T47D (cell line): ENCODE results near the gene EHMT2.
"Not testable (repeated sequence)": the region's sequence is repeated elsewhere in the genome, so short reads cannot be mapped to it uniquely, and the experiment has no call there.

ENCODE experiments used
- DNase-seq, 2 experiments: peaks; one replicate each; pipeline versions ENCODE4 v3.0.0 to v3.0.0-alpha.2; 2011 to 2012; ENCODE audit warnings: low read depth in 1 of 2, low spot score in 1 of 2
- JUND ChIP-seq: IDR thresholded peaks from 2 replicates; pipeline ENCODE4 v1.6.1; 2012; ENCODE audit warnings: low read depth
- in situ Hi-C: cut with HindIII; loops from 2 replicates; pipeline ENCODE4 v1.10.0; 2016; ENCODE audit warnings: low sequenced_read_pairs, low pct_unique_long_range_greater_than_20kb

The EHMT2 gene

DNA sequence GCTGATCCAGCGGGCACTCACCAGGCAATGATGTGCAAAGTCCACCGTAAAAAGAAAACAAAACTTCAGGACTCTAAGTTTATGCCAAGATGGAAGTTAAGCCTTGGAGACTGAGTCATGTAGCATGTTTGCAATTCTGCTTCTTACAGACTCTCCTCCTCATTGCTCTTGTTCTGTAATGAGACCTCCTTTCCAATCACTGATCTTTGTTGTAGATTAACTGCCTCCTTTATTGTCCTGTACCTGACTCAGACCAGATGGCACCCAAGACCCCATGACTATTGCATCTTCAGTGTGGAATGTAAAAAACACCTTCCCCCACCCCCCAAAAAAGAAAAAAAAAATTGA lies 46.0 kb downstream of the EHMT2 start:
- in situ Hi-C loops: no loop called here
- TF ChIP-seq JUND: no peak
- no peak for DNase-seq

DNA sequence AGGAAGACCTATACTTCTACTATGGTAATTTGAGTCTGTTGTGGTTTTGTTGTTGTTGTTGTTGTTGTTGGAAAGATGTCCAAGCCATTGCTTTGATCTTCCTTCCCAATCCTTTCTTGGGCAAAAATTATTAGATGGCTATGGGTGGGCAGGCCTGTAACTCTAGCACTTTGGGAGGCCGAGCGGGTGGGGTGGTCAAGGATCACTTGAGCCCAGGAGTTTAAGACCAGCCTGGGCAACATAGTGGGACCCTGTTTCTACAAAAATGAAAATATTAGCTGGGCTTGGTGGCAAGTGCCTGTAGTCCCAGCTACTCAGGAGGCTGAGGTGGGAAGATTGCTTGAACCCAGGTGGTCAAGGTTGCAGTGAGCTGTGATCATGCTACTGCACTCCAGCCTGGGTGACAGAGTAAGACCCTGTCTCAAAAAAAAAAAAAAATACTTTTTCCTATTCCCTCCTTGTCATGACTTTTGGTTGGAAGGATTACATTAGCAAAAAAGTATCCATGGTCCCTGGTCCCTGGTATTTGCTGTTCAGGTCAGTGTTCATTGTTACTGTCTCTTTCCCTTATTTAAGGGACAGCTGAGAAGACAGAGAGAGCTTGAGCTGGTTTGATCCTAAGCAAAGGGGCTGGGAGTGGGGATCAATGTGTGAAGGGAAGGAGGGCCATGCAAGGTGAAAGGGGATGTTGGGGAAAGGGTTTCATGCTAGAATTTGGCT lies 46.6 kb downstream of the EHMT2 start:
- no peak for DNase-seq
- TF ChIP-seq JUND: no peak
- in situ Hi-C loops: no loop called here

DNA sequence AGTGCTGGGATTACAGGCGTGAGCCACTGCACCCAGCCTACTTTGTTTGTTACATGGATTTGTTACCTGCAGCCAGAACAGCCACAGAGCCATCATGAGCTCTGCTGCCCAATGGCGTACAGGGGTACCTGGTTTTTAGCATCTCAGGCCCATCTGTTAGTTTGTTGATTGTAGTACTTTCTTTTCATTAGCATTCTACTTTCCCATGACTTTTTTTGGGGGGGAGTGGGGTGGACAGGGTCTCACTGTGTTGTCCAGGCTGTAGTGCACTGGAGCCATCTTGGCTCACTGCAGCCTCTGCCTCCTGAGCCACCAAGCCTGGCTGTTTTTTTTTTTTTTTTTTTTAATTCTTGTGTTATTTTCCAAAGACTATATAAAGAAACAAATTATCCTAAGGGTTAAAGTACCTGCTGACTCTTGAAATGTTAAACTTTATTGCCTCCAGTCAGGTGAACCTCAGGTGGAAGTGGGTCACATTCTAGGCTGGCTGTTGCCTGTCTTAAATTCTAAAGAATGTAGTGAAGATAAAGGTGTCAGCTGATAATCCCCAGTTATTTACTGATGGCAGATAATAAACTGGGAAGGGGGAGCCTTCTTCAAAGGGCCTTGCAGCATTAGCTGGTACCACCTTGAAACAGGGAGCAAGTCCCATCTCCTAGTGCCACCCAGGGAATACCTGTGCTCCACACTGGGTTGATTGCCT lies 50.1 kb downstream of the EHMT2 start:
- in situ Hi-C loops: no loop called here
- no peak for TF ChIP-seq JUND
- DNase-seq: no peak

DNA sequence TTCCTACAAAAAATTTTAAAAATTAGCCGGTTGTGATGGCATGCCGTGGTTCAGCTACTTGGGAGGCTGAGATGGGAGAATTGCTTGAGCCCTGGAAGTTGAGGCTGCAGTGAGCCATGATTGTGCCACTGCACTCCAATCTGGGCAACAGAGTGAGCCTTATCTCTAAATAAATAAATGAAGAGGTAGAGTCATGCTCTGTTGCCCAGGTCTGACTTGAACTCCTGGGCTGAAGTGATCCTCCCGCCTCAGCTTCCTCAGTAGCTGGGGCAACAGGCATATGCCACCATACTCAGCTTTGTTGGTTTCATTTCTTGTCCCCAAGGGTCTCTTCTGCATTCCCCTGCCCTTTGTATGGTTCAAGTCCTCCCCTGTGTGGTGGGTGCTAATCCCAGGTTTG lies 53.0 kb downstream of the EHMT2 start:
- in situ Hi-C loops: no loop called here
- no peak for DNase-seq
- TF ChIP-seq JUND: no peak

DNA sequence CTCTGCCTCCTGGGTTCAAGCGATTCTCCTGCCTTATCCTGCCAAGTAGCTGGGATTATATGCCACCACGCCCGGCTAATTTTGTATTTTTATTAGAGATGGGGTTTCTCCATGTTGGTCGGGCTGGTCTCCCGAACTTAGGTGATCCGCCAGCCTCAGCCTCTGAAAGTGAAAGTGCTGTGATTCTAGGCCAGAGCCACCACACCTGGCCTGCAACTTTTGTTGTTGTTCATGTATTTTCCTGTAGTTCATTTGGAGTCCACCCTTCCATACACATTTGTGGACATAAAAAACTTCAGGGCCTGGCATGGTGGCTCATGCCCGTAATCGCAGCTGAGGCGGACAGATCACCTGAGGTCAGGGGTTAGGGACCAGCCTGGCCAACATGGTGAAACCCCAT lies 55.4 kb downstream of the EHMT2 start:
- no peak for DNase-seq
- in situ Hi-C loops: no loop called here
- no peak for TF ChIP-seq JUND

DNA sequence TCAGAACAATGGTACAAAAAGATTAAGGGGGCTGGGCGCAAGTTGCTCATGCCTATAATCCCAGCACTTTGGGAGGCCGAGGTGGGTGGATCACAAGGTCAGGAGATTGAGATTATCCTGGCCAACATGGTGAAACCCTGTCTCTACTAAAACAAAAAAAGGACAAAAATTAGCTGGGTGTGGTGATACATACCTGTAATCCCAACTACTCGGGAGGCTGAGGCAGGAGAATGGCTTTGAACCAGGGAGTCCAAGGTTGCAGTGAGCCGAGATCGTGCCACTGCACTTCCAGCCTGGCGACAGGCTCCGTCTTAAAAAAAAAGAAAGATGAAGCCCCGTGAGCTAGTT lies 57.7 kb downstream of the EHMT2 start:
- DNase-seq, in situ Hi-C loops: not testable (repeated sequence)

DNA sequence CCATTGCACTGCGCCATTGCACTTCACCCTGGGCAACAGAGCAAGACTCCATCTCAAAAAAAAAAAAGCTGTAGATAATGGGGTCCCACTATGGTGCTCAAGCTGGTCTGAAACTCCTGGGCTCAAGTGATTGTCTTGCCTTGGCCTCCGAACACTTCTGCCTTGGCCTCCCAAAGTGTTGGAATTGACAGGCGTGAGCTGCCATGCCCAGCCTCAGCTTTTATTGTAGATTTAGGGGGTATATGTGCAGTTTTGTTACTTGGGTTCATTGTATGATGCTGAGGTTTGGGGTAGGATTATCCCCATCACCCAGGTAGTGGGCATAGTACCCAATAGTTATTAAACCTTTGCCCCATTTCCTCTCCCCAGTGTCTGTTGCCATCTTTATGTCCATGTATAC lies 58.5 kb downstream of the EHMT2 start:
- in situ Hi-C loops: no loop called here
- TF ChIP-seq JUND: no peak
- no peak for DNase-seq

DNA sequence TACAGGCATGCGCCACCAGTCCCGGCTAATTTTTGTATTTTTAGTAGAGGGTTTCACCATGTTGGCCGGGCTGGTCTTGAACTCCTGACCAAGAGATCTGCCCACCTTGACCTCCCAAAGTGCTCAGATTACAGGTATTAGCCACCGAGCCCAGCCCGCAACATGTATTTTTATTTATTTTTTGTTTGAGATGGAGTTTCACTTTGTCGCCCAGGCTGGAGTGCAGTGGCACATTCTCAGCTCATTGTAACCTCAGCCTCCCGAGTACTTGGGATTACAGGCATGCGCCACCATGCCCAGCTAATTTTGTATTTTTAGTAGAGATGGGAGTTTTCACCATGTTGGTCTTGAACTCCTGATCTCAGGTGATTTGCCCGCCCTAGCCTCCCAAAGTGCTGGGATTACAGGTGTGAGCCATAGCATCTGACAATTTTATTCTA lies 59.4 kb downstream of the EHMT2 start:
- DNase-seq, in situ Hi-C loops: not testable (repeated sequence)

DNA sequence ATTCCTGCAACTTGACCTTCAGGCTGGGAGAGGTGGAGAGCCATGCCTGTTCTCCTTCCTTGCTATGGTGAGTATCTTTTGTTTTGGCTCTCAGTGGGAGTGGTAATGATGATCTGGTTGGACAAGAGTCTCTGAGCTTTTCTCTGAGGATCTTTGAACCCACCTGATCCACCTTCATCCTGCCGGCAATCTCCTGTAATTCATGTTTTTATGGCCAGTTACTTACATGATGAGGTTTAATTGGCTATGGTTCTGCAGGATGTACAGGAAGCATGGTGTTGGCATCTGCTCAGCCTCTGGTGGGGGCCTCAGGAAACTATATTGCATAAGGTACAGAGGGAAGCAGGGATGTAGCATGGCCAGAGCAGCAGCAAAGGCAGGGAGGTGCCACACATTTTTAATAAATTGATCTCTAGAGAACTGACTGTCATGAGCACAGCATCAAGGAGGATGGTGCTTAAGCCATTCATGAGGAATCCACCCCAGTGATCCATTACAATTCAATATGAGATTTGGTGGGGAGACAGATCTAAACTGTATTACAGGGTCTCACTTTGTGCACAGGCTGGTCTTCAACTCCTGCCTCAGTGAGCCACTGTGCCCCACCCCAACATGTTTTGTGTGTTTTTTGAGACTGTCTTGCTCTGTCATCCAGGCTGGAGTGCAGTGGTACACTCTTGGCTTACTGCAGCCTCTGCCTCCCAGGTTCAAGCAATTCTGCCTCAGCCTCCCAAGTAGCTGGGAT lies 60.0 kb downstream of the EHMT2 start:
- DNase-seq: no peak
- no peak for TF ChIP-seq JUND
- in situ Hi-C loops: no loop called here

DNA sequence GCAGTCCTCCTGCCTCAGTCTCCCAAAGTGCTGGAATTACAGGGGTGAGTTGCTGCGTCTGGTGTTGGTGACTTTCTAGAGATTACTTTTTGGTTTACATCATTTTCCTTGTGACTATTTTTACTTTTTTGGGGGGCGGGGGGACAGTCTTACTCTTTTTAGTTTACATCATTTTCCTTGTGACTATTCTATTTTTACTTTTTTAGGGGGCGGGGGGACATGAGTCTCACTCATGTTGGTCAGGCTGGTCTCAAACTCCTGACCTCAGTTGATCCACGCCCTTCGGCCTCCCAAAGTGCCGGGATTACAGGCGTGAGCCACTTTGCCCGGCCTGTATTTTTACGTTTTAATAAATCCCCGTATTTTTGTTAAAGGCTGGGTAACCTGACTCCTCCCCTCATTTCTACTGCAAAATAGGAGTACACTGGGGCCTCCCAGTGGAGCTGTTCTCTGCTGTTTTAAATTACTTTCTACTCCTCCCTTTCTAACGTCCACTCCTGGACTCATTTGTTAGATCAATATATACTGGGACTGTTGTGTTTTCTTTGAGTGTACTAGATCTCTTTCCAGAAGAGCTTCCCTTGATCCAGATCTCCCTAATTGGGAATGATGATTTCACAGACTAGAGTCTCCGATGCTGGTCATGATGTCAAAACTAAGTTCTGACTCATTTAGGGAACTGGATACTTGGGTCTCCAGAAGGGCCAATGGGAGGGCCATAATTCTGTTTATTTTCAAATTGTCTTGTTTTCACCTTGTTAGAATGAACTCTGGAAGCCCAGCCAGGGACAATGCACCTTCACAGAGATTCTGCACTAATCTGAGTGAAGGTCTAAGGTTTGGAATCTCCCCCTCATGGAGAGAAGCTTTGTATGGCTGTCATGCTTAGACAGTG lies 60.8 kb downstream of the EHMT2 start:
- TF ChIP-seq JUND: no peak
- DNase-seq: no peak
- in situ Hi-C loops: no loop called here

DNA sequence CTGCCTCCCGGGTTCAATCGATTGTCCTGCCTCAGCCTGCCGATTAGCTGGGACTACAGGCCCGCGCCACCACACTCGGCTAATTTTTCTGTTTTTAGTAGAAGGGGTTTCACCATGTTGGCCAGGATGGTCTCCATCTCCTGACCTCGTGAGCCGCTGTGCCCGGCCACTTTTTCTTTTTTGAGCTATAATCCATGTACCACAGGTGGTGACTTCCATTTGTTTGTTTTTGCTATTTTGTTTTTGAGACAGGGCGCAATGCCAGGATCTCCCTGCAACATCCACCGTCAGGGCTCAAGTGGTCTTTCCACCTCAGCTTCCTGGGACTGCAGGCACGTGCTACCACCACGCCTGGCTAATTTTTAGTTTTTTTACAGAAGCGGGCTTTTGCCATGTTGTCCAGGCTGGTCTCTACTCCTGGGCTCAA lies 61.4 kb downstream of the EHMT2 start:
- TF ChIP-seq JUND: no peak
- in situ Hi-C loops: no loop called here
- no peak for DNase-seq
